DND-41 (cell line): ENCODE results near the gene SORT1.
"Not testable (repeated sequence)": the region's sequence is repeated elsewhere in the genome, so short reads cannot be mapped to it uniquely, and the experiment has no call there.

Source experiments
- ATAC-seq: fragments of 200-7000 bp; cut with Tn5 transposase; 3 replicates; pipeline ENCODE4 v1.9.1; 2021; ENCODE audit warnings: low read depth; ENCODE audit not compliant: insufficient read depth
- DNase-seq: peaks from one replicate; pipeline ENCODE4 v3.0.0-alpha.2; 2020
- H2AFZ ChIP-seq: 2 replicates; pipeline ENCODE4 v1.6.0; 2012; ENCODE audit warnings: low read depth, low read length
- H3K27ac ChIP-seq: 2 replicates; pipeline ENCODE4 v1.5.1; 2012; ENCODE audit warnings: low read length, inconsistent platforms
- H3K27me3 ChIP-seq: fragments of 200-600 bp; sonication (generic); 2 replicates; pipeline ENCODE4 v1.6.0; 2012; ENCODE audit warnings: low read length, mild to moderate bottlenecking, inconsistent platforms; ENCODE audit not compliant: insufficient read depth, poor library complexity
- H3K36me3 ChIP-seq: 2 replicates; pipeline ENCODE4 v1.5.1; 2012; ENCODE audit warnings: low read length, inconsistent platforms; ENCODE audit not compliant: insufficient read depth
- H3K4me1 ChIP-seq: 2 replicates; pipeline ENCODE4 v1.5.1; 2012; ENCODE audit warnings: mild to moderate bottlenecking, low read length; ENCODE audit not compliant: insufficient read depth
- H3K4me2 ChIP-seq: 2 replicates; pipeline ENCODE4 v1.6.0; 2012; ENCODE audit warnings: mild to moderate bottlenecking, moderate library complexity, low read length, inconsistent platforms; ENCODE audit not compliant: insufficient read depth
- H3K4me3 ChIP-seq, 2 experiments: fragments of 200-600 bp in 1 of 2; shearing (Covaris generic) in 1 of 2; 2 replicates each; pipeline ENCODE4 v1.5.1; 2012 to 2016; ENCODE audit warnings: inconsistent platforms in 2 of 2, low read length in 2 of 2, mild to moderate bottlenecking in 2 of 2, low read depth in 1 of 2, moderate library complexity in 1 of 2
- H3K79me2 ChIP-seq: 2 replicates; pipeline ENCODE4 v1.6.0; 2012; ENCODE audit warnings: low read length, inconsistent platforms; ENCODE audit not compliant: insufficient read depth
- H3K9ac ChIP-seq: 2 replicates; pipeline ENCODE4 v1.6.0; 2012; ENCODE audit warnings: low read depth, mild to moderate bottlenecking, inconsistent platforms, low read length, moderate library complexity
- H3K9me3 ChIP-seq: 2 replicates; pipeline ENCODE4 v1.5.1; 2012; ENCODE audit warnings: low read length, moderate library complexity, mild to moderate bottlenecking, inconsistent platforms; ENCODE audit not compliant: insufficient read depth, severe bottlenecking
- H4K20me1 ChIP-seq: 2 replicates; pipeline ENCODE4 v1.6.0; 2012; ENCODE audit warnings: low read length; ENCODE audit not compliant: insufficient read depth
- EZH2 ChIP-seq: IDR thresholded peaks from 3 replicates; pipeline ENCODE4 v1.6.1; 2012; ENCODE audit warnings: borderline replicate concordance, low read depth, mild to moderate bottlenecking, moderate library complexity, low read length, inconsistent platforms; ENCODE audit not compliant: severe bottlenecking
- TF ChIP-seq, protein P1 (sequence below): IDR thresholded peaks from 2 replicates; pipeline ENCODE4 v1.5.1; 2012; ENCODE audit warnings: borderline replicate concordance, low read length, moderate library complexity, mild to moderate bottlenecking; ENCODE audit not compliant: poor library complexity, severe bottlenecking; ENCODE audit errors: extremely low read depth

Gene SORT1

DNA sequence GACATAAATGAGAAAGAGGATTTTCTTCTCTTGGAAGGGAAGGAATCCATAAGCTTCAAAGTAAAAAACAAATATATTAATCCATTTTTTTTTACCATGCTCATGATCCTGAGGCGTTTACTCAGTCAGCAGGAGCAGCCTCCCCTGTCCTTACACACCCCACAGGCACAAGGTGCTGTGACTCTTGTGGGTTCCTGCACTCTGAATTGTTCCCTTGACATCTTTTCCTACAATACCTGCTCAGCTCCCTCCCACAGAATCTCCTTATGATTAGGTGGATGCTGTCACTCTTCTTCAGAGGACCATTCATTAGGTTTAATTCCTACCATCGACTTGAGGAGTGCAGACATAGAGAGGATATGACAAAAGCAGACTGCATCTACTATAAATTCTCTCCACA lies 104.7 kb downstream of the SORT1 start:
- TF ChIP-seq EZH2, result no peak
- TF ChIP-seq, protein P1, sequence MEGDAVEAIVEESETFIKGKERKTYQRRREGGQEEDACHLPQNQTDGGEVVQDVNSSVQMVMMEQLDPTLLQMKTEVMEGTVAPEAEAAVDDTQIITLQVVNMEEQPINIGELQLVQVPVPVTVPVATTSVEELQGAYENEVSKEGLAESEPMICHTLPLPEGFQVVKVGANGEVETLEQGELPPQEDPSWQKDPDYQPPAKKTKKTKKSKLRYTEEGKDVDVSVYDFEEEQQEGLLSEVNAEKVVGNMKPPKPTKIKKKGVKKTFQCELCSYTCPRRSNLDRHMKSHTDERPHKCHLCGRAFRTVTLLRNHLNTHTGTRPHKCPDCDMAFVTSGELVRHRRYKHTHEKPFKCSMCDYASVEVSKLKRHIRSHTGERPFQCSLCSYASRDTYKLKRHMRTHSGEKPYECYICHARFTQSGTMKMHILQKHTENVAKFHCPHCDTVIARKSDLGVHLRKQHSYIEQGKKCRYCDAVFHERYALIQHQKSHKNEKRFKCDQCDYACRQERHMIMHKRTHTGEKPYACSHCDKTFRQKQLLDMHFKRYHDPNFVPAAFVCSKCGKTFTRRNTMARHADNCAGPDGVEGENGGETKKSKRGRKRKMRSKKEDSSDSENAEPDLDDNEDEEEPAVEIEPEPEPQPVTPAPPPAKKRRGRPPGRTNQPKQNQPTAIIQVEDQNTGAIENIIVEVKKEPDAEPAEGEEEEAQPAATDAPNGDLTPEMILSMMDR, result no peak
- Histone ChIP-seq H3K4me1 (no peaks in the 10 kb centered on the region), H3K9ac (no peak overlapping the region), H3K9me3 (no peaks in the 10 kb centered on the region), H3K27me3 (no peaks in the 10 kb centered on the region), H3K4me3 (no peak overlapping the region), H3K27ac (no peak overlapping the region), H2AFZ (no peak overlapping the region), H4K20me1 (no peaks in the 10 kb centered on the region), H3K36me3 (no peaks in the 10 kb centered on the region), H3K79me2 (no peaks in the 10 kb centered on the region), H3K4me2 (no peak overlapping the region)
- DNase-seq (no peak), ATAC-seq (no peak)

DNA sequence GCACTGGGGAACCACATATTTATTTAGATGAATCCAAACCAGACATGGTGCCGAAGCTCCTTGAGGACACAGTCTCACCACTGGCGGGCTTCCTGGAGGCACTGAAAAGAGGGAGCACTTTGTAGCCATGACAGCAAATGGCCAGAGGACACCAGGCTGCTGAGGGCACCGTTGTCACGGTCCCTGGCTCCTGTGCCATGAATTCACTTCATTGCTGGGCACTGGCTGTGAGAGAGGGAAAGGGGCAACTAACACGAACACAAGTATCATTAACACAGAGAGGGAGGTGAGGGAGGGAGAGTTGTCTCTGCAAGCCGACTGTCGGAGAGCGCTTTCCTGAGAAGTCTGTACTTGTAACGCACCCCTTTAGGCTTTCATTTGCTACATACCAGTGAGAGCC lies 105.4 kb downstream of the SORT1 start:
- H3K9ac ChIP-seq, result no peak overlapping the region
- no peak overlapping the region for H2AFZ ChIP-seq
- H3K79me2 ChIP-seq, result no peaks in the 10 kb centered on the region
- no peak overlapping the region for H3K4me2 ChIP-seq
- no peaks in the 10 kb centered on the region for H3K27me3 ChIP-seq
- no peaks in the 10 kb centered on the region for H3K4me1 ChIP-seq
- TF ChIP-seq, protein P1, result no peak
- no peak for TF ChIP-seq EZH2
- no peaks in the 10 kb centered on the region for H3K36me3 ChIP-seq
- no peak overlapping the region for H3K27ac ChIP-seq
- H4K20me1 ChIP-seq, result no peaks in the 10 kb centered on the region
- ATAC-seq, result no peak
- no peaks in the 10 kb centered on the region for H3K9me3 ChIP-seq
- H3K4me3 ChIP-seq, result no peak overlapping the region
- no peak for DNase-seq

DNA sequence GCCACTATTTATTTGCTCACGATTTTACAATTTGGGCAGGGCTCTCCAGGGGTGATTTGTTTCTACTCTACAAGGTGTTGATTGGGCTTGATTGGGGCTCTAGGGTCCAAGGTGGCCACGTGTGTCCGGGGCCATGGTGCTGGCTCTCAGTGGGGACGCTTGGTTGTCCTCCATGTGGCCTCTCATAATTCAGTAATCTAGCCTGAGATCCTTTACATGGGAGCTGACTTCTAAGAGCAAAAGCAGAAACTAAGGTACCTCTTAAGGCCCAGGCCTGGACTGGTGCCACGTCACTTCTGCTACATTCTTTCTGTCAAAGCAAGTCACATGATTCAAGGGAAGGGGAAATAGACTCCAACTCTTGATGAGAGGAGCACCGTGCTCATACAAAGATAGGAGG lies 106.7 kb downstream of the SORT1 start:
- H3K27me3 ChIP-seq, result no peaks in the 10 kb centered on the region
- no peak overlapping the region for H3K27ac ChIP-seq
- H2AFZ ChIP-seq, result no peak overlapping the region; the same call in 1 of the 2 replicates
- no peak for DNase-seq
- H3K36me3 ChIP-seq, result no peaks in the 10 kb centered on the region
- no peaks in the 10 kb centered on the region for H3K4me1 ChIP-seq
- H4K20me1 ChIP-seq, result no peaks in the 10 kb centered on the region
- TF ChIP-seq EZH2, result no peak
- TF ChIP-seq, protein P1, result no peak
- H3K9me3 ChIP-seq, result no peaks in the 10 kb centered on the region
- H3K9ac ChIP-seq, result no peak overlapping the region
- H3K4me3 ChIP-seq, result no peak overlapping the region
- H3K79me2 ChIP-seq, result no peaks in the 10 kb centered on the region
- no peak overlapping the region for H3K4me2 ChIP-seq
- no peak for ATAC-seq

DNA sequence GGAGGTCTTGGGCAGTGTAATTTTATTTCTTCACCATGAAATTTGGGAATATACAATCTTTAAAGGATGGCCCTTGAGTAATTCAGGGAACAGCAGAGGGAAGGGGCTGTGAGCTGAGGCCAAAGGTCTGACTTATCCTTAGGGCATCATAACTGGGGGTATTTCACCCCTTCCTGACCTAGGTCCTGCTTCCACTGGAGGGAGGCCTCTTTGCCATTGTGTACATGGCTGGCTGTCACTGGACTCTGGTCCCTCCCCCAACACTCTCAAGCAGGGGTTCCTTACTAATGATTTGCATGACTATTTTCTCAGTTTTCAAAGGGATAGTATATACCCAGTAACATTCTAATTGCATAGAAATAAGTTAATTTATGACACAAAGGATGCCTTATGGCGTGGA lies 107.6 kb downstream of the SORT1 start:
- Histone ChIP-seq H3K27ac (no peak overlapping the region), H3K4me3 (no peak overlapping the region), H3K36me3 (no peaks in the 10 kb centered on the region), H3K27me3 (no peaks in the 10 kb centered on the region), H3K9me3 (no peaks in the 10 kb centered on the region), H3K79me2 (no peaks in the 10 kb centered on the region), H3K9ac (no peak overlapping the region), H2AFZ (no peak overlapping the region), H4K20me1 (no peaks in the 10 kb centered on the region), H3K4me1 (no peaks in the 10 kb centered on the region), H3K4me2 (no peak overlapping the region)
- no peak for ATAC-seq
- no peak for TF ChIP-seq EZH2
- TF ChIP-seq, protein P1, result no peak
- no peak for DNase-seq

DNA sequence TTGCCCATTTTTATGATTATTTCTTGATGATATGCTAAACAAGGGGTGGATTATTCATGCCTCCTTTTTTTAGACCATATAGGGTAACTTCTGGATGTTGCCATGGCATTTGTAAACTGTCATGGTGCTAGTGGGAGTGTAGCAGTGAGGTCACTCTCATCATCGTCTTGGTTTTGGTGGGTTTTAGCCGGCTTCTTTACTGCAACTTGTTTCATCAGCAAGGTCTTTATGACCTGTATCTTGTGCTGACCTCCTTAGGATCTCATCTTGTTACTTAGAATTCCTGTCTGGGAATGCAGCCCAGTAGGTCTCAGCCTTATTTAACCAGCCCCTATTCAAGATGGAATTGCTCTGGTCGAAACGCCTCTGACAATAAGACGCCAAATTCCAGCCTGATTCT lies 111.0 kb downstream of the SORT1 start:
- not testable (repeated sequence) for H2AFZ ChIP-seq, H3K27me3 ChIP-seq, ATAC-seq, DNase-seq, H3K4me3 ChIP-seq, H3K27ac ChIP-seq, H3K9ac ChIP-seq, H3K4me2 ChIP-seq, H3K9me3 ChIP-seq, H3K36me3 ChIP-seq, H4K20me1 ChIP-seq
- Histone ChIP-seq H3K4me1 (peaks cover 19% of the 10 kb centered on the region), H3K79me2 (peaks cover 12% of the 10 kb centered on the region)
